Cerebellar cortex (tissue), 1 donor: Measurements from ENCODE around the gene NDUFV2.
"Not testable (repeated sequence)": the region's sequence is repeated elsewhere in the genome, so short reads cannot be mapped to it uniquely, and the experiment has no call there.

Experiments used
- DNase-seq: peaks from one replicate; pipeline ENCODE4 v3.0.0-alpha.2; 2015; ENCODE audit warnings: low spot score

NDUFV2 gene

GRCh38 chr18:9102508-9103375 is at the start of gene NDUFV2:
NDUFV2 (plus strand) TSS chr18:9102699; CDS start chr18:9102744, 45 bp downstream.
- DNase-seq, result peak; percentile 95

DNA sequence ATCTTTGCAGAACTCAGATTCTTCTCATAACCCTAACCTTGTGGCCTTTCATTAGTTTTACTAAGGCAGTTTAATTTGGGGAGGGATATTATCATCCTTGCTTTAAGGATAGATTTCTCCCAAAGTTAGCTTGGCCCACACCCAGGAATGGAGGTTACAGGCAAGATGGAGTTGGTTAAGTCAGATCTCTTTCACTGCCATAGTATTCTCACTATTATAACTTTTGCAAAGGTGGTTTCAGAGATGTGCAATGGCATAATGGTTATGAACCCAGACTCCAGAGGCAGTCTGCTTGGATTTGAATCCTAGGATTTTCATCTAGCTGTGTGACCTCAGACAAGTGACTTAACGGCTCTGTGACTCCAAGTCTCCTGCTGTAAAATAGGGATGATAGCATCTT is 48.7 kb upstream of the NDUFV2 start:
- no peak for DNase-seq

- DNase-seq, result peak; percentile 73
These were observed 47.3 kb upstream of the NDUFV2 start for GRCh38 chr18:9055185-9055584.

DNA sequence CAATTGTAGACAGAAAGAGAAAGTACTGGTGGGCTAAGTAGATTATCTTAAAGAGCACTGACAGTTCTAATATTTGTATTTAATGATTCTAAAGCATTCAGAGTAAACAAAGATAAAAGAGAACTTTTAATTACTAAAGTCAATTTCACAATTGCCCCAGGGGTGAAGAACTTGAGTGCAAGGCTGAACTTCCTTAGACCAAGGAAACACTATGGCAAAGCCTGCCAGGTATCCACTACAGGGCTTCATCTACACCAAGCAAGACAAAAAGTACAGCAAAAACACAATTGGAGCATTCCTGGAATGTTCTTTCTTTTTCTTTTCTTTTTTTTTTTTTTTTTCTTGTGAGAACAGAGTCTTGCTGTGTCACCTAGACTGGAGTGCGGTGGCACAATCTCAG is 46.9 kb upstream of the NDUFV2 start:
- no peak for DNase-seq

DNA sequence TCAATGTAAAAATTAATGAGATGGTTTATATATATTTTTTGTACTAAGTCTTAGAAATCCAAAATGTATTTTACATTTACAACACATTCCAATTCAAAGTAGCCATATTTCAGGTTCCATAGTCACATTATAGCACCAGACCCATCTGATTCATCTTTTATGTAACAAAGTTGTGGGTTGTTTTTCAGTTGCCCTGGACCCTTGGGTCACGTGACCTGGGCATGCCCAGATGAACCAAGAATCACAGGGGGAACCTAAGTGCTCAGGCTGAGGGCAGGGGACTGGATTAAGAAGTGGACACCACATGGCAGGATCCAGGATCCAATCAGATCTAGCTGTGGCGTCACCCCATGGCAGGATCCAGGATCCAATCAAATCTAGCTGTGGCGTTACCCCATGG is 44.9 kb upstream of the NDUFV2 start:
- no peak for DNase-seq

DNA sequence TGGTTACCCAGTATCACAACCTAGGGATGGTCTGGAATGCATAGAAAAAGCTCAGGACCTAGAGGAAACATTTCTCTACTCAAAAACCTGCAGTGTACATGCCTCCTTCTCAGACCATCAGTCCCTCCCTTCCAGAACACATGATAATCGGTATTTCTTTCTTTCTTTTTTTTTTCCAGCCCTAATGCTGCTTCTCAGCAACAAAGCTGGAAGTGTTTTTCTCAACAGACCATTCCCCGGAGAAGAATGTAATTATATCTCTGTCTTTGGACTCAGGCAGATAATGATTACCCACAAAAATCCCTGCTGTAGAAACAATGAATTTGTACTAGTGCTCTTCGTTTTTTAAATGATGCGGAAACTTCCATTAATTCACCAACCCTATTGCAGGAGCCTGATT is 44.1 kb upstream of the NDUFV2 start:
- DNase-seq, result no peak

DNA sequence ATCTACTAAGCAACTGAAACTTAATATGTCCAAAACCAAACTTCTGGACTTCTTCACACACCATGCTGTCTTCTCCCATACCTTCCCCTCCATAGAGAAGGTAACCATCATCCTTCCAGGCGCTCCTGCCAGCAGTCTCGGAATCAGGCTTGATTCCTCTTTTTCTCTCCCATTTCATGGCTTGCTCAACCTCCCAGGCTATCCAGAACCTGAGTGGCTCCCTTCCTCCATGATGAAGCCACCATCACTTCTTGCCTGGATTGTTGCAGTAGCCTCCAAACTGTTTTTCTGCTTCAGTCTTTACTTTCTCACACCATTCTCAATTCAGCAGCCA is 40.1 kb upstream of the NDUFV2 start:
- DNase-seq, result no peak

DNA sequence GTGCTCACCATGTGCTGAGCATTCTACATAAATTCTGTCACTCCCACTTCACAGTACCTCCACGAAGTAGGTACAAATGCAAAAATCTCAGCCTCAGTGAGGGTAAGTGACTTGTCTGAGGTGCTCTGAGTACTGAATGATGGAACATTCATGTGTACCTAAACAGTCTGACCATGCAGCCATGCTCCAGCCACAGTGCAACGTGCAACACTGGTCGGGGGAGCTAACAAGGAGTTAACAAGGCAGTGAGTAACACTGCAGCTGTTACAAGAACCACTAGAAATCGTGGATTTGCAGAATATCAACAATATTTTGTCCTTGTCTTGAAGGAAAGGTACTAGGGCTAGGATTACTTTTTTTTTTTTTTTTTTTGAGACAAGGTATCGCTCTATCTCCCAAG is 36.6 kb upstream of the NDUFV2 start:
- DNase-seq, result no peak

GRCh38 chr18:9066358-9066757 is 36.1 kb upstream of the NDUFV2 start:
- DNase-seq, result no peak

- DNase-seq, result no peak
These were observed 35.6 kb upstream of the NDUFV2 start for GRCh38 chr18:9066817-9067306.

DNA sequence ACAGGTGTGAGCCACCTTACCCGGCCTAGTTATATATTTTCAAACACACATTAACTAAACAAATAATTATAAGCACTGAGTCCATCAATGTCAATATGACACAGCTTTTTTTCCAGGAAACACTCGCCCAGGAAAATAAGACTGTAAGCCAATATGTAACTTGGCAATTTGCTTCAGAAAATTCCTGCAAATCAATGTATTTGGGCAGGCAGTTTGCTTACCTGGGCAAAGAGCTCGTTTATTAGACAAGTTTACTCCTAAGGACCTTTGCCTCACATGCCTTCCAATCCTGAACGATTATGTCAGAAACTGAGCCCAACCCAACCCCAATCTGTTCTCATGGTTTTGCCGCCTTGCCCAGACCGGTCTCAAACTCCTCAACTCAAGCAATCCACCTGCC is 34.7 kb upstream of the NDUFV2 start:
- no peak for DNase-seq

DNA sequence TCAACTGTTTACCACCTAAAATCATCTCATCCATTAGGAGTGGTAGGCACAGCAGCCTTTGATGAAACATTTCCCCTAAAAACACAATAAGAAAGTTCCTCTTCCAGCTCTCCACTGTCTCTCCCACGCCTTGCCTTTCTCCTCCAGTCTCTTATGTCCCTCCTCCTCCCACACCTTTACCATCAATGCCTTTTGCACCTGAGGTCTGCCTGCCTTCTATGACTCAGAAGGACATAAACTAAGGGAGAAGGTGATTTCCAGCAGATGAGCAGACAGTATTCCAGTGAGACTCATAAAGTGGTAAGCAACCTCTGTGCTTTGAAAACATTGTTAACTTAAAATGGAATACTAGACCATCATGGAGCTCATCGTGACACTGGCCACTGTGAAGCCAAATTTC is 34.2 kb upstream of the NDUFV2 start:
- no peak for DNase-seq

GRCh38 chr18:9069601-9070000 is 32.9 kb upstream of the NDUFV2 start:
- no peak for DNase-seq

DNA sequence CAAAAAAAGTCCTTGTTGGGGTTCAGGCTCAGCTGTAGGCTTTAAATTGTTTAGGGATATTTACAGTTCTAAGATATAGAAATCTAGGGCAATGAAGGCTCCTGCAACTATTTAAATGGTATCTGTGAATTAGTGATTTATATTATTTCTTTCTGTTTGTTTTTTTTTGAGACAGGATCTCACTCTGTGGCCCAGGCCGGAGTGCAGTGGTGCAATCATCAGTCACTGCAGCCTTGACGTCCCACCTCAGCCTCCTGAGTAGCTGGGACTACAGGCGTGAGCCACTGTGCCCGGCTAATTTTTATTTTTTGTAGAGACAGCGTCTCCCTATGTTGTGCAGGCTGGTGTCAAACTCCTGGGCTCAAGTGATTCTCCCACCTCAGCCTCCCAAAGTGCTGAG is 32.3 kb upstream of the NDUFV2 start:
- no peak for DNase-seq

DNA sequence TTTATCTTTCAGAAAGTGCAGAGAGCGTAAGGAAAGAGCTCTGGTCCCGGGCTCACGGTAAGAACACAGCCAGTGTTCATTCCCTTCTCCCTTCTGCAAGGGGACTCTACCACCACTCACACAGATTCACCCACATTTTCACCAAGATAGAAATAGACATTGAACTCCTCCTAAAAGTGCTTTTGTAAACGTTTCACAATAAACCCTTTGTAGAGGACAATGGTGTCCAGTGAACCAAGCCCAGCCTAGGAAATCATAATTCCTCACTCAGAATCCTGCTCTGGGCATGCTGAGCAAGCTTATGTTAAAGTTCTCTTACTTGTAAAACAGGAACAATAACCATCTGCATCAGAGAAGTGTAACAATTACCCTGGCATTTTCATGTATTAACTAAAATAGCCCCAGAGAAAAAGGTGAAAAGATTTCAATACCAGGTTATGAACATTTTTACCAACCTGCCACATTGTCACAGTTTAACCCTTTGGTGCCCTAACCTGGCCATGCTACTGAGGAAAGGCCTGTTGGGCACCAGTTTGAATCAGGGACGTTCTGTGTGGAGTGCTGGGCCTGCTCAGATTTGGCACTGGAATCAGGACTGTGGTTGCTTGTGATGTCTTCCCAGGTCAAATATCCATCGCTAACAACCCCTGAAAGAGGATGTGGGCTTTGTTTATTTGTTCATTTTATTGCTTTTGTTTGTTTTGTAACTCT is 22.5 kb upstream of the NDUFV2 start:
- DNase-seq, result no peak

- no peak for DNase-seq
These were observed 20.6 kb upstream of the NDUFV2 start for GRCh38 chr18:9081940-9082339.

GRCh38 chr18:9082711-9083510 is 19.6 kb upstream of the NDUFV2 start:
- no peak for DNase-seq

- no peak for DNase-seq
These were observed 16.5 kb upstream of the NDUFV2 start for GRCh38 chr18:9086015-9086414.

- no peak for DNase-seq
These were observed 15.9 kb upstream of the NDUFV2 start for GRCh38 chr18:9086624-9087023.

GRCh38 chr18:9087144-9087543 is 15.4 kb upstream of the NDUFV2 start:
- DNase-seq, result no peak

GRCh38 chr18:9088252-9088651 is 14.2 kb upstream of the NDUFV2 start:
- no peak for DNase-seq

DNA sequence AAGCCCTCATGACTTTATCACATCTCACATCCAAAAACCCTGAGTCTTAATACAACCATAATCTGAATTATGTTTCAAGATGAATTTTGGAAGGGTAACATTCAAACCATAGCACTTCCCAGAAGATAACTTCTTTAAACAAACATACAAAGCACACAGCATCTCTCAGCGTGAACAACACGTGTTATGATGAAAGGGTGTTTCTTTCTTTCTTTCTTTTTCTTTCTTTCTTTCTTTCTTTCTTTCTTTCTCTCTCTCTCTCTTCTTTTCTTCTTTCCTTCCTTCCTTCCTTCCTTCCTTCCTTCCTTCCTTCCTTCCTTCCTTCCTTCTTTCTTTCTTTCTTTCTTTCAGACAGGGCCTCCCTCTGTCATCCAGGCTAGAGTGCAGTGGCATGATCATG is 13.8 kb upstream of the NDUFV2 start:
- not testable (repeated sequence) for DNase-seq

- DNase-seq, result no peak
These were observed 11.9 kb upstream of the NDUFV2 start for GRCh38 chr18:9090578-9090977.
